GM18505 (cell line): ENCODE measurements around the gene PAM16.

Source experiments
- ATAC-seq: cut with Tn5 transposase; IDR thresholded peaks from one replicate; pipeline ENCODE4 v1.9.1; 2021; ENCODE audit not compliant: unreplicated experiment
- POLR2A ChIP-seq: IDR thresholded peaks from 4 replicates; pipeline ENCODE4 v1.6.1; 2011; ENCODE audit warnings: borderline replicate concordance; ENCODE audit not compliant: insufficient read depth, insufficient read length; ENCODE audit errors: extremely low read depth

The PAM16 gene

DNA sequence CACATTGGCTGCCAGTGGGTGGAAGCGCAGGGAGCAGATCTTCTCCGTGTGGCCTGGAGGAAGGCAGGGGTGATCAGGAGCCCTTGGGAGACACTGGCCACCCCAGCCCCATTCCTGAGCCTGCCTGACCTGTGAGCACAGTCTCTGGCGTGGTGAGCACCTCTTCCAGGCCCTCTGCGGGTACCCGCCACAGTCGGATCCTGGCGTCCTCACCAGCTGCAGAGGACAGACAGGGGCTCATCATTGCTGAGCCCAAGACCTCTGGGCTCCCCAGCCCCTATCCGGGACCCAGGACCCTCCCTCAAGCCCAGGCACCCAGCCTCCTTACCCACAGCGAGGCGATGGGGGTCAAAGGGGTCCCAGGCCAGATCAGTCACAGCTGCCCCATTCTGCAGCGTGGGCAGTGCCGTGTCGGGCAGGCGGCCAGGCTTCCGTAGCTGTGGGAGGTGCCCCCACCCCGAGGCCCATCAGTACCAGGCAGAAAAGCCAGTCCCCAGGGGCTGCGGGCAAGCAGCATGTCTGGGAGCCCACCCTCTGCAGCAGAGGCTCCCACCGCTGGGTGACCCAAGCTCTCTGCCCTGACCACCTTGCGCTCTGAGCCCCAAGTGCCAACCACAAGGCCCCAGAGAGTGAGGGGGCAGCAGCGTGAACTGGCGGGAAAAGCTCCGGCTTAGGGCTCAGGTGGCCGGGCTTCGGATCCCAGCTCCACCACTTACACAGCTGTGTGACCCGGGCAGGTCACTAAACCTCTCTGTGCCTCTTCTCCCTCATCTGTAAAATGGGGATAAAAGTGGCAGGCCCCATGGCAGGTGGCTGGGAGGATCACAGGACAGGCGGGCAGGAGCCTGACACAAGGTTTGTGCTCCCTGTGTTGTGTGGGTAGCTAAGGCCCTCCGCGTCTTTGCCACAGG is 10.2 kb upstream of the PAM16 start:
- ATAC-seq = no peak
- TF ChIP-seq POLR2A = no peak

DNA sequence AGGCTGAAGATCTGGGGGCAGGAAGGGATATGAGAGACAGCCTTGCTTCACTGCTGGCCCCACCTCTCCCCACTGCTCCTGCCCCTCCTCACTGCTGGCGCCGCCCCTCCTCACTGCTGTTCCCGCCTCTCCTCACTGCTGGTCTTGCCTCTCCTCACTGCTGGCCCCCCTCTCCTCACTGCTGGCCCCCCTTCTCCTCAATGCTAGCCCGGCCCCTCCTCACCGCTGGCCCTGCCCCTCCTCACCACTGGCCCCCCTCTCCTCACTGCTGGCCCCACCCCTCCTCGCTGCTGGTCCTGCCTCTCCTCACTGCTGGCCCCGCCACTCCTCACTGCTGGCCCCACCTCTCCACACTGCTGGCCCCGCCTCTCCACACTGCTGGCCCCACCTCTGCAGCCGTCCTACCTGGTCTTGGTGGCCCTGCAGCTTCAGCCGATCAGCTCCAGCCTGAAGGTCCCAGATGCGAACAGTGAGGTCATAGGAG is 9.5 kb upstream of the PAM16 start:
- TF ChIP-seq POLR2A = no peak
- no peak for ATAC-seq

DNA sequence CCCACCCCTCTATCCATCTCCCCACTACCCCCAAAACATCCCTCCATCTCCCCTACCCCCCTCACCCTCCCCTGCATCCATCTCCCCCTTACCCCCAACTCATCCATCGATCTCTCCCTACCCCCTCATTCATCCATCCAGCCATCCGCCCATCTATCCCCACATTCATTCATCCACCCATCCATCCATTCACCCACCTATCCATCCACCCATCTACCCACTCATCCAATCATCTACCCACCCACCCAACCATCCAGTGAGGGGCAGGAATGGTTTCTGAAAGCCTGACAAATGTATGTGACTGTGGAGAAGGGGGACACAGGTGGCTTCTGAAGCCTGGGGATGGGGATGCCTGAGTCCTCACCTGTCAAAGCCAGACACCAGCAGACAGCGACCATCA is 8.8 kb upstream of the PAM16 start:
- no peak for TF ChIP-seq POLR2A
- ATAC-seq = no peak

DNA sequence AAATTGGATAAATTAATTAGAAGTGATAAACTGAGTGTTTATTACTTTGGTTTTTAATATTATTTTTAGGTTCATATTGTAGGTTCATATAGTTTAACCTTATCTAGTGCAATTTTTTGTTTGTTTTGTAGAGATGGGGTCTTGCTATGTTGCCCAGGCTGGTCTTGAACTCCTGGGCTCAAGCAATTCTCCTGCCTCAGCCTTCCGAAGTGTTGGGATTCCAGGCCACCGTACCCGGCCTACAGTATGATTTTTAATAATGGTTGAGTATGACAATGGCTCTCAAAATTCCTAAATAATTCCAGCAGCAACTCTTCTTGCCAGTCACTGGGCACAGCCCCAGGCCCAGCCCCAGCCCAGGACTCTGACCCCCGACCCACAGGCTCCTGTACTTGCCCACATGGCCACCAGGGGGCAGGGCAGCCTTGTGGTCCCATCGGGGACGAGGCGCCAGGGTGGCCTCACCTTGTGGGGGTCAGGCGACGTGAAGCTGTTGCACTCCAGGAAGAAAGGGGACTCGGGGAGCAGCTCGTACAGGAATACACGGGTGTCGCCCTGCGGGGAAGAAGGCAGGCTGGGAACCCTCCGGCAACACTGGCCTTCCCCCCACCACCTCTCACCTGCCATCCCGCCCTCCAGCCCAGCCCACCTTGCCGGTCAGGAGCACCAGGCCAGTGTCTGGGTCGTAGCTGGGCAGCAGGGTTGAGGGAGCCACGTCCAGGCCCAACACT is 7.9 kb upstream of the PAM16 start:
- TF ChIP-seq POLR2A = no peak
- ATAC-seq = no peak

DNA sequence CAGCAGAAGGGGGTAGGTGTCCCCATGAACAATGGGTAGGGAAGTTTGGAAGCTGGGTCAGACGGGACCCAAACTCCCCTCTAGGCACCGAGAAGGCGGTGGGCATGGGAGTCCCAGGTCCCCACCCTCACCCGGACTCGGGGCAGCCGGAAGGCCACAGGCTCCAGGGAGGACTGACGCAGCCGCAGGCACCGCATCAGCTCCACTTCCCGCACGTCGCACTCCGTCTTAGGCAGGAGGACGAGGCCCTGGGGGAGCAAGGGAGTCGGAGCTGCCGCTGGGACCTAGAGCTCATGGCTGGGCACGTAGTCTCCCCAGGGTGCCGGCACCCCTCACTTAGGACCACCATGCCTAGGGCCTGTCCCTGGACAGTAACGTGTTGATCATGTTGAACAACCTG is 7.1 kb upstream of the PAM16 start:
- ATAC-seq = no peak

DNA sequence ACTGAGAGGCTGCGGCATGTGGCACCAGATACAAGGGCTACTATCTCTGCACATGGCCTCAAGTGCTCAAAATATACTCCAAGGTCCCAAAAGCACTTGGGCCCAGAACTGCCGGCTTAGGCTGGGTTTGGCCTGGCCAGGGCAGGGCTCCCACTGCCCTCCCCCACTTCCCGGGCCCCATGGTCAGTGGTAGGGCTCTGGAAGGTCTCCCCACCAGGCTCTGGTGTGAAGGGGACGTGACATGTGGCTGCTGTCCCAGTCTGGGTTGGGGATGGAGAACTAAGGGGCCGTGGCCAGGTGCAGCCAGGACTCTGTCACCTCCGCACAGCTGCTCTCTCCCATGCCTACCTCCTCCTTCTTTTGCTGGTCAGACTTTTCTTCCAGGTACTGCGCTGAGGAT is 5.7 kb upstream of the PAM16 start:
- no peak for ATAC-seq
- TF ChIP-seq POLR2A = no peak

More for the DNA sequence above, 7.1 kb upstream of the PAM16 start:
- TF ChIP-seq POLR2A = no peak

DNA sequence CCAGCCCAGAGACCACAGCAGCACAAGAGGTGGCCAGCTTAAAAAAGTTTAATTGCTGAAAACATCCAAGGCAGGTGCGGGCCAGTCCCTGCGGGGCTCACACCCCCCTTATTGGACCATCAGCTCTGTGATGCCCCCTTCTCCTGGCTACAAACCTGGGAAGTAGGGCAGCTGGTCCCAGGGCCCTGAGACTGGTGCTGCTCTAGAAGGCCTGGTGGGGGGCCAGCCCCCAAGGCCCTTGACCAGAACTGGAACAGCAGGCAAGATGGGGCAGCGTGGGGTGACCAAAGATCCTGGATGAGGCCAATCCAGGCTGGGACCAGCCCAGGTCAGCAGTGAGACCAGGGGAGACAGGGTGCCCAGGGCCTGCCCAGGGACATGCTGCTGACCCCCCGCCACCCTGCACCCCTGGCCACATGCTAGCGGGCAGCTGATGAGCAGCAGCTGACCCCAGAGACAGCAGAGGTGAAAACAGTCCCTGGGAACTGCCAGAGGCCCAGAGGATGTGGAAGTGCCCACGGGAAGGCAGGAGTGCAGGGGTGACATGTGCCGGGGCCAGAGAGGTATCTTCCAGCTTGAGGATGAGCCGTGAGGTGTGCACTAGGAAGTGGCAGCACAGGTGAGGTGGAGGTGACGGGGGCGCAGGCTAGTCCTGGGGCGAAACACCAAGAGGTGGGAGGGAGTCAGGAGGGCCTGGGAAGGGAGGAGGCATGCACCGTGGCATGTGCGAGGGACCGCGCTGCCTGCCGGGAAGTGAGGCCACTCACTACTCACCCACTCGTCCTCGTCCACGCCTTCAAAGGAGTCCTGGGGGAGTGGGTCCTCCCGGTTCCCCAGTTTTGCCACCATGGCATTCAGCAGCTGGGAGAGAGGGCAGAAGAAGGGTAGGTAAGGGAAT is 3.6 kb upstream of the PAM16 start:
- TF ChIP-seq POLR2A = no peak
- no peak for ATAC-seq

DNA sequence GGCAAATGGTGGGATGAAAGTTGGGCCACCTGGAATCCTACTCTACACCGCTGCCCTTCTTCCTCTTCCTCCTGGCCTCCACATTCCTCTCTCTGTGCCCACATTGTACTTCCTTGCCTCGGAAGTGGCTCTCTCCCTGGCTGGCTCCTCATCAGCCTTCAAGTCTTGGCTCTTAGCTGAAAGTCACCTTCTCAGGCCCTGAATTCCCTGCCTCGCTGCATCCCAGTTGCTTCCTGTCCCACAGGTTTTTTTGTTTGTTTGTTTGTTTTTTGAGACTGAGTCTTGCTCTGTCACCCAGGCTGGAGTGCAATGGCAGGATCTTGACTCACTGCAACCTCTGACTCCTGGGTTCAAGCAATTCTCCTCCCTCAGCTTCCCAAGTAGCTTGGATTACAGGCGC is 2.6 kb upstream of the PAM16 start:
- no peak for ATAC-seq
- TF ChIP-seq POLR2A = no peak

DNA sequence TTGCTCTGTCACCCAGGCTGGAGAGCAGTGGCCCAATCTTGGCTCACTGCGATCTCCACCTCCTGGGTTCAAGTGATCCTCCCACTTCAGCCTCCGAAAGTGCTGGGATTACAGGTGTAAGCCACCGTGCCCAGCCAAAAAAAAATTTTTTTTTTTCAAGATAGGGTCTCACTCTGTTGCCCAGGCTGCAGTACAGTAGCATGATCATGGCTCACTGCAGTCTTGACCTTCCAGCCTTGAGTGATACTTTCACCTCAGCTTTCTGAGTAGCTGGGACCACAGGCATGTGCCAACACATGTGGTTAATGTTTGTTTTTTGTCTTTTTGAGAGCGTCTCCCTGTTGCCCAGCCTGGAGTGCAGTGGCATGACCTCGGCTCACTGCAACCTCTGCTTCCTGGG is 1.7 kb upstream of the PAM16 start:
- TF ChIP-seq POLR2A = no peak
- no peak for ATAC-seq

DNA sequence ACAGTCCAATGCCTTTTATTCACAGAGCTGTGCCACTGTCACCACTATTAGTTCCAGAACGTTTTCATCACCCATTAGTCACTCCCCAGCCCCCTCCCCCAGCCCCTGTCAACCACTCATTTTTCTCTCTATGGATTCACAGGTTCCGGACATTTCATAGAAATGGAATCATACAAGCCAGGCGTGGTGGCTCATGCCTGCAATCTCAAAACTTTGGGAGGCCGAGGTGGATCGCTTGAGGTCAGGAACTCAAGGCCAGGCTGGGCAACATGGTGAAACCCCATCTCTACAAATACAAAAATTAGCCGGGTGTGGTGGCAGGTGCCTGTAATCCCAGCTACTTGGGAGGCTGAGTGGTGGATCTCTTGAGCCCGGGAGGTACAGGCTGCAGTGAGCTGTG is 759 bp upstream of the PAM16 start:
- no peak for TF ChIP-seq POLR2A
- ATAC-seq = no peak

DNA sequence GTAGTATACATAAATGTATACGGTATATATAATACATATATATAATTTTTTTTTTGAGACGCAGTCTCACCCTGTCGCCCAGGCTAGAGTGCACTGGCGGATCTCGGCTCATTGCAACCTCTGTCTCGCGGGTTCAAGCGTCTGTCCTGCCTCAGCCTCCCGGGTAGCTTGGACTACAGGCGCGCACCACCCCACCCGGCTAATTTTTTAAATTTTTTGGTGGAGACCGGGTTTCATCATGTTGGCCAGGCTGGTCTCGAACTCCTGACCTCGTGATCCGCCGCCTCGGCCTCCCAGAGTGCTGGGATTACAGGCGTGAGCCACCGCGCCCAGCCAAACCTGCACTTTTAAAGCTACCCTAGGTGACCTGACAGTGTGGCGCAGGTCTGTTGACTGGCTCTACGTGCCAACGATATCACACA is 745 bp downstream of the PAM16 start:
- no peak for ATAC-seq
- no peak for TF ChIP-seq POLR2A

DNA sequence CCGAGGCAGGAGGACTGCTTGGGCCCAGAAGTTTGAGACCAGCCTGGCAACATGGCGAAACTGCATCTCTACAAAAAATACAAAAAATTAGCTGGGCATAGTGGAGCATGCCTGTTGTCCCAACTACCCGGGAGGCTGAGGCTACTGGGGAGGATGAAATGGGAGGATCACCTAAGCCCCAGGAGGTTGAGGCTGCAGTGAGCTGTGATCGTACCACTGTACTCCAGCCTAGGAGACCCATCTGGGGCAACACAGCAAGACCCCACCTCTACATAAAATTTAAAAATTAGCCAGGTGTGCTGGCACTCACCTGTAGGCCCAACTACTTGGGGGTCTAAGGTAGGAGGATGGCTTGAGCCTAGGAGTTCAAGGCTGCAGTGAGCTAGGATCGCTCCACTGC is 1.8 kb downstream of the PAM16 start:
- ATAC-seq = no peak
- TF ChIP-seq POLR2A = no peak
